ENCODE measurements around the gene NUP188. TPM values are rescaled to one million over a fixed set of nuclear protein-coding genes. Genes with fewer than 3 reads are reported as not detected.
A peak's percentile ranks its signal among the peaks of the same experiment; 100 is the strongest.

Gene NUP188
- total and polyA plus RNA-seq, 8 donors: 10.8 to 20.8 (median 13.5) TPM

- ATAC-seq: no peak
Measured at GRCh38 chr9:128979111-128979510, 31.6 kb downstream of the NUP188 start.

DNA sequence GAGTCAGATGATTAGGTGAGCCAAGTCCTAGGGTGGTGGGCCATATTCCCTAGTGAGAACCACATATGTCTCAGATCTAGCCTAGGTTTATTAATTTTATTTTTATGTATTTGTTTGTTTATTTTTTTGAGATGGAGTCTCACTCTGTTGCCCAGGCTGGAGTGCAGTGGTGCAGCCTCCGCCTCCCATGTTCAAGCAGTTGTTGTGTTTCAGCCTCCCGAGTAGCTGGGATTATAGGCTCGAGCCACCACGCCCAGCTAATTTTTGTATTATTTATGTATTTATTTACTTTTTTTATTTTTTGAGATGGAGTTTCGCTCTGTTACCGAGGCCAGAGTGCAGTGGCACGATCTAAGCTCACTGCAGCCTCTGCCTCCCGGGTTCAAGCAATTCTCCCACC is 36.0 kb downstream of the NUP188 start:
- DNase-seq: no peak
- H3K36me3 ChIP-seq: peaks cover 8 to 84% (median 28%) of the 10 kb centered on the region in 3 donors
- TF ChIP-seq, protein P1, sequence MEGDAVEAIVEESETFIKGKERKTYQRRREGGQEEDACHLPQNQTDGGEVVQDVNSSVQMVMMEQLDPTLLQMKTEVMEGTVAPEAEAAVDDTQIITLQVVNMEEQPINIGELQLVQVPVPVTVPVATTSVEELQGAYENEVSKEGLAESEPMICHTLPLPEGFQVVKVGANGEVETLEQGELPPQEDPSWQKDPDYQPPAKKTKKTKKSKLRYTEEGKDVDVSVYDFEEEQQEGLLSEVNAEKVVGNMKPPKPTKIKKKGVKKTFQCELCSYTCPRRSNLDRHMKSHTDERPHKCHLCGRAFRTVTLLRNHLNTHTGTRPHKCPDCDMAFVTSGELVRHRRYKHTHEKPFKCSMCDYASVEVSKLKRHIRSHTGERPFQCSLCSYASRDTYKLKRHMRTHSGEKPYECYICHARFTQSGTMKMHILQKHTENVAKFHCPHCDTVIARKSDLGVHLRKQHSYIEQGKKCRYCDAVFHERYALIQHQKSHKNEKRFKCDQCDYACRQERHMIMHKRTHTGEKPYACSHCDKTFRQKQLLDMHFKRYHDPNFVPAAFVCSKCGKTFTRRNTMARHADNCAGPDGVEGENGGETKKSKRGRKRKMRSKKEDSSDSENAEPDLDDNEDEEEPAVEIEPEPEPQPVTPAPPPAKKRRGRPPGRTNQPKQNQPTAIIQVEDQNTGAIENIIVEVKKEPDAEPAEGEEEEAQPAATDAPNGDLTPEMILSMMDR (IDR thresholded peaks at IDR 0.05): no peak

More at GRCh38 chr9:128979111-128979510, 31.6 kb downstream of the NUP188 start:
- no peak overlapping the region for H3K27ac ChIP-seq
- no peaks in the 10 kb centered on the region for H3K4me1 ChIP-seq
- DNase-seq (no peak), FAIRE-seq (no peak)
- intact Hi-C loops (cut with DNase I): no loop called here
- H3K36me3 ChIP-seq: peaks cover 8 to 56% (median 19%) of the 10 kb centered on the region in 3 donors
- H3K4me3 ChIP-seq: no peak overlapping the region
- no peaks in the 10 kb centered on the region for H3K9me3 ChIP-seq
- TF ChIP-seq, protein P1 (IDR thresholded peaks at IDR 0.05): no peak
- H3K27me3 ChIP-seq: no peaks in the 10 kb centered on the region
- 86 to 89% methylated on average over 3 of the region's 3 CpGs for WGBS, 2 donors

GRCh38 chr9:128986671-128987070 is 39.2 kb downstream of the NUP188 start:
- peaks cover 4 to 76% (median 18%) of the 10 kb centered on the region in 3 donors for H3K36me3 ChIP-seq
- H3K27ac ChIP-seq: no peak overlapping the region
- H3K27me3 ChIP-seq: no peaks in the 10 kb centered on the region
- no peak for FAIRE-seq
- no peak for DNase-seq
- TF ChIP-seq, protein P1 (IDR thresholded peaks at IDR 0.05): no peak
- WGBS, 2 donors: 79 to 87% methylated on average over 5 of the region's 5 CpGs
- intact Hi-C loops (cut with DNase I): no loop called here
- no peak for ATAC-seq
- no peaks in the 10 kb centered on the region for H3K9me3 ChIP-seq
- H3K4me3 ChIP-seq: no peak overlapping the region
- no peaks in the 10 kb centered on the region for H3K4me1 ChIP-seq

More for the DNA sequence above, 36.0 kb downstream of the NUP188 start:
- Histone ChIP-seq H3K9me3 (no peaks in the 10 kb centered on the region), H3K27ac (no peak overlapping the region), H3K4me3 (no peak overlapping the region), H3K27me3 (no peaks in the 10 kb centered on the region), H3K4me1 (no peaks in the 10 kb centered on the region)
- intact Hi-C loops (cut with DNase I): no loop called here
- ATAC-seq (no peak), FAIRE-seq (no peak)
- 96 to 97% methylated on average over 8 of the region's 8 CpGs for WGBS, 2 donors

- intact Hi-C loops (cut with DNase I): no loop called here
- Histone ChIP-seq H3K27ac (no peak overlapping the region), H3K4me1 (no peaks in the 10 kb centered on the region), H3K36me3 (peaks cover 3 to 69% (median 14%) of the 10 kb centered on the region in 3 donors), H3K4me3 (no peak overlapping the region), H3K9me3 (no peaks in the 10 kb centered on the region), H3K27me3 (no peaks in the 10 kb centered on the region)
- ATAC-seq (no peak), DNase-seq (no peak), FAIRE-seq (no peak)
- WGBS, 2 donors: 92 to 97% methylated on average over 5 of the region's 5 CpGs
- TF ChIP-seq, protein P1 (IDR thresholded peaks at IDR 0.05): no peak
Measured at GRCh38 chr9:128987805-128988204, 40.3 kb downstream of the NUP188 start.

- TF ChIP-seq, protein P1 (IDR thresholded peaks at IDR 0.05): no peak
- intact Hi-C loops (cut with DNase I): no loop called here
- DNase-seq: peak in 1 of 6 donors; percentile 11
Measured at GRCh38 chr9:128992995-128993394, 45.5 kb downstream of the NUP188 start.

More at GRCh38 chr9:128992995-128993394, 45.5 kb downstream of the NUP188 start:
- no peaks in the 10 kb centered on the region for H3K9me3 ChIP-seq
- no peak overlapping the region for H3K4me3 ChIP-seq
- no peak for FAIRE-seq
- no peaks in the 10 kb centered on the region for H3K4me1 ChIP-seq
- no peak overlapping the region for H3K27ac ChIP-seq
- H3K27me3 ChIP-seq: no peaks in the 10 kb centered on the region
- ATAC-seq: peak in 2 of 4 donors; percentile 47 to 57
- H3K36me3 ChIP-seq: peaks cover 0 to 56% (median 32%) of the 10 kb centered on the region in 3 donors
- 73% methylated on average over 7 of the region's 7 CpGs for WGBS, 2 donors
